Peyer's patch (tissue), 4 donors: ENCODE data around the gene EFTUD2.

ENCODE experiments used
- CTCF ChIP-seq, 6 experiments: fragments of 450-650 bp in 4 of 6; fragments of 200-600 bp in 2 of 6; sonication (generic) in 1 of 6; IDR thresholded peaks; one replicate each; pipeline ENCODE4 v1.5.1; 2017 to 2019; ENCODE audit warnings: antibody characterized with exemption in 6 of 6, mild to moderate bottlenecking in 3 of 6, moderate library complexity in 1 of 6
- POLR2A ChIP-seq, 2 donors: fragments of 450-650 bp; IDR thresholded peaks; one replicate each; pipeline ENCODE4 v1.5.1; 2017; ENCODE audit warnings: antibody characterized with exemption in 2 of 2, mild to moderate bottlenecking in 2 of 2, moderate library complexity in 2 of 2

DNA sequence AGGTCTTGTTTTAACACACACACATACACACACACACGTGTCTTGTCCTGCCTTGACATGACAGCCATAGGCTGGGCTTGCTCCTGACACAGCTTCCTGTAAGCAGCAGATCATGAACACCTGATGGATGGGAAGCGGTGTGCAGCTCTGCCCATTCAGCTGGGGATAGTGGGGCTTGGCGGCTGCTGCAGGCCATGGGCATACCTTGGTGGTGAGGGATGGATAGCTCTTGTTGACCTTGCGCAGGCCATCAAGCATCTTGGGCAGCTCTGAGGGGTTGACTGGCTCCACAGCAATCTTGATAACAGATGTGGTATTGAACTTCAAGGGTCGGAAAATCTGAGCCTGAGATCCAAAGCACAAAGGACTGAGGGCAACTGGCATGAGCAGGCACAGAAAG lies 39.5 kb downstream of the EFTUD2 start:
- no peak for TF ChIP-seq CTCF (IDR thresholded peaks at IDR 0.05)
- TF ChIP-seq POLR2A (IDR thresholded peaks at IDR 0.05) = no peak
